HG02840 (cell line): ENCODE measurements around the gene GRK2.
"Not testable (repeated sequence)": the region's sequence is repeated elsewhere in the genome, so short reads cannot be mapped to it uniquely, and the experiment has no call there.

Experiments
- ATAC-seq: cut with Tn5 transposase; IDR thresholded peaks from one replicate; pipeline ENCODE4 v1.9.1; 2021; ENCODE audit warnings: mild to moderate bottlenecking, moderate library complexity, moderate number of reproducible peaks; ENCODE audit not compliant: unreplicated experiment, low FRiP score

The GRK2 gene

GRCh38 chr11:67253872-67254624, 12.2 kb upstream of the GRK2 start:
- no peak for ATAC-seq

GRCh38 chr11:67254798-67255197, 11.5 kb upstream of the GRK2 start:
- ATAC-seq: no peak

GRCh38 chr11:67255353-67255752, 10.9 kb upstream of the GRK2 start:
- no peak for ATAC-seq

GRCh38 chr11:67255864-67256263, 10.4 kb upstream of the GRK2 start:
- ATAC-seq: no peak

- ATAC-seq: no peak
Measured at GRCh38 chr11:67256477-67257135, 9.7 kb upstream of the GRK2 start.

GRCh38 chr11:67260406-67260805, 5.9 kb upstream of the GRK2 start:
- ATAC-seq: no peak

GRCh38 chr11:67260885-67261639, 5.2 kb upstream of the GRK2 start:
- not testable (repeated sequence) for ATAC-seq

- ATAC-seq: no peak
Measured at GRCh38 chr11:67261640-67261945, 4.7 kb upstream of the GRK2 start.

GRCh38 chr11:67261946-67262681, 4.2 kb upstream of the GRK2 start:
- ATAC-seq: no peak

GRCh38 chr11:67262731-67263675, 3.3 kb upstream of the GRK2 start:
- no peak for ATAC-seq

- ATAC-seq: no peak
Measured at GRCh38 chr11:67264260-67264659, 2.0 kb upstream of the GRK2 start.

GRCh38 chr11:67264877-67265632, 1.2 kb upstream of the GRK2 start:
- ATAC-seq: no peak

- ATAC-seq: no peak
Measured at GRCh38 chr11:67265633-67266448, 432 bp upstream of the GRK2 start.

- no peak for ATAC-seq
Measured at GRCh38 chr11:67267188-67268080, 1.2 kb downstream of the GRK2 start.

GRCh38 chr11:67268081-67268961, 2.0 kb downstream of the GRK2 start:
- ATAC-seq: no peak

GRCh38 chr11:67268962-67269268, 2.6 kb downstream of the GRK2 start:
- no peak for ATAC-seq
